ENCODE measurements around the gene DPM3.
A peak's percentile ranks its signal among the peaks of the same experiment; 100 is the strongest.
"Not testable (repeated sequence)": the region's sequence is repeated elsewhere in the genome, so short reads cannot be mapped to it uniquely, and the experiment has no call there.

The DPM3 gene

GRCh38 chr1:155139895-155140629 lies at the start of gene DPM3:
TSS of gene DPM3 (minus strand) at chr1:155140531. CDS start at chr1:155140240, 291 bp downstream.
- DNase-seq (ENCODE audit: low spot score), result peak; percentile 74

- not testable (repeated sequence) for DNase-seq (ENCODE audit: low spot score)
Observed at GRCh38 chr1:155189926-155190325, 49.6 kb upstream of the DPM3 start.

GRCh38 chr1:155188268-155188667 lies 47.9 kb upstream of the DPM3 start:
- DNase-seq (ENCODE audit: low spot score), result no peak

GRCh38 chr1:155187456-155187891 lies 47.1 kb upstream of the DPM3 start:
- DNase-seq (ENCODE audit: low spot score), result no peak

- DNase-seq (ENCODE audit: low spot score), result no peak
Observed at GRCh38 chr1:155186794-155187455, 46.6 kb upstream of the DPM3 start.

GRCh38 chr1:155186067-155186793 lies 45.9 kb upstream of the DPM3 start:
- no peak for DNase-seq (ENCODE audit: low spot score)

GRCh38 chr1:155185783-155186066 lies 45.4 kb upstream of the DPM3 start:
- DNase-seq (ENCODE audit: low spot score), result no peak

GRCh38 chr1:155184835-155185782 lies 44.8 kb upstream of the DPM3 start:
- no peak for DNase-seq (ENCODE audit: low spot score)

GRCh38 chr1:155184351-155184811 lies 44.0 kb upstream of the DPM3 start:
- no peak for DNase-seq (ENCODE audit: low spot score)

- no peak for DNase-seq (ENCODE audit: low spot score)
Observed at GRCh38 chr1:155183775-155184221, 43.5 kb upstream of the DPM3 start.

GRCh38 chr1:155182052-155182550 lies 41.8 kb upstream of the DPM3 start:
- DNase-seq (ENCODE audit: low spot score), result no peak

- DNase-seq (ENCODE audit: low spot score), result no peak
Observed at GRCh38 chr1:155181371-155182051, 41.2 kb upstream of the DPM3 start.

- no peak for DNase-seq (ENCODE audit: low spot score)
Observed at GRCh38 chr1:155179112-155180031, 39.0 kb upstream of the DPM3 start.

GRCh38 chr1:155178441-155179111 lies 38.2 kb upstream of the DPM3 start:
- no peak for DNase-seq (ENCODE audit: low spot score)

GRCh38 chr1:155177918-155178281 lies 37.6 kb upstream of the DPM3 start:
- DNase-seq (ENCODE audit: low spot score), result no peak

- no peak for DNase-seq (ENCODE audit: low spot score)
Observed at GRCh38 chr1:155177192-155177917, 37.0 kb upstream of the DPM3 start.

- DNase-seq (ENCODE audit: low spot score), result peak; percentile 78
Observed at GRCh38 chr1:155176544-155177071, 36.3 kb upstream of the DPM3 start.

GRCh38 chr1:155175927-155176371 lies 35.6 kb upstream of the DPM3 start:
- no peak for DNase-seq (ENCODE audit: low spot score)

Data from LoVo (cell line).